CD4-positive, alpha-beta T cell (primary cell): ENCODE measurements around the gene COBL. TPM values are rescaled to one million over a fixed set of nuclear protein-coding genes. Genes with fewer than 3 reads are reported as not detected.

Source experiments
- ATAC-seq: fragments of 200-7000 bp; cut with Tn5 transposase; one replicate; pipeline ENCODE4 v1.10.0; 2022; ENCODE audit warnings: mild to moderate bottlenecking; ENCODE audit not compliant: poor library complexity
- CTCF ChIA-PET: fragments of 350-600 bp; sonication (Branson Sonifier 250); formaldehyde crosslinking; loops from one replicate; lab custom pipeline; 2021; ENCODE audit warnings: antibody characterized with exemption, inconsistent platforms; lab: Charles Lee
- POLR2A ChIA-PET: fragments of 350-600 bp; sonication (Branson Sonifier 250); formaldehyde crosslinking; loops from one replicate; lab custom pipeline; 2021; ENCODE audit warnings: antibody characterized with exemption, inconsistent platforms; lab: Charles Lee
- DNase-seq, 14 experiments: peaks; one replicate each; pipeline ENCODE4 v3.0.0-alpha.2; 2013 to 2020; ENCODE audit warnings: mixed read lengths in 2 of 14
- H3K27ac ChIP-seq, 2 donors: one replicate each; pipeline versions ENCODE4 v1.5.1 to v1.7.0; 2013; ENCODE audit warnings: low read length in 2 of 2, low read depth in 1 of 2, mild to moderate bottlenecking in 1 of 2
- H3K27me3 ChIP-seq, 2 experiments: 1 replicate in 1 of 2; 2 replicates in 1 of 2; pipeline versions ENCODE4 v1.6.1 to v1.7.0; 2013; ENCODE audit warnings: low read length in 2 of 2, control low read depth in 1 of 2, mild to moderate bottlenecking in 1 of 2, moderate library complexity in 1 of 2; ENCODE audit not compliant: insufficient read depth in 2 of 2, control insufficient read depth in 1 of 2
- H3K36me3 ChIP-seq: one replicate; pipeline ENCODE4 v1.6.1; 2013; ENCODE audit warnings: low read length, control low read depth; ENCODE audit not compliant: insufficient read depth
- H3K4me1 ChIP-seq: one replicate; pipeline ENCODE4 v1.6.1; 2013; ENCODE audit warnings: low read length, control low read depth; ENCODE audit not compliant: insufficient read depth
- H3K4me3 ChIP-seq: one replicate; pipeline ENCODE4 v1.5.1; 2013; ENCODE audit warnings: mild to moderate bottlenecking, low read length, moderate library complexity
- H3K9me3 ChIP-seq, 2 experiments: 1 replicate in 1 of 2; 2 replicates in 1 of 2; pipeline versions ENCODE4 v1.6.1 to v1.7.0; 2013; ENCODE audit warnings: low read length in 2 of 2, mild to moderate bottlenecking in 2 of 2, control low read depth in 1 of 2, moderate library complexity in 1 of 2; ENCODE audit not compliant: control insufficient read depth in 1 of 2, insufficient read depth in 1 of 2
- H3K27ac Mint-ChIP-seq: one replicate; pipeline ENCODE4 v1.8.0; 2020; ENCODE audit warnings: mixed read lengths
- H3K27me3 Mint-ChIP-seq: one replicate; pipeline ENCODE4 v1.8.0; 2021; ENCODE audit warnings: mixed read lengths
- H3K36me3 Mint-ChIP-seq: one replicate; pipeline ENCODE4 v1.8.0; 2021; ENCODE audit warnings: low read depth, mixed read lengths
- H3K4me1 Mint-ChIP-seq: one replicate; pipeline ENCODE4 v1.8.0; 2021; ENCODE audit warnings: low read depth, mixed read lengths
- H3K4me3 Mint-ChIP-seq: one replicate; pipeline ENCODE4 v1.8.0; 2020; ENCODE audit warnings: mild to moderate bottlenecking, mixed read lengths
- H3K9me3 Mint-ChIP-seq: one replicate; pipeline ENCODE4 v1.8.0; 2020; ENCODE audit warnings: mixed read lengths
- intact Hi-C, 2 experiments: fragments of 100-400 bp; cut with DNase I in 1 of 2; cut with micrococcal nuclease in 1 of 2; formaldehyde crosslinking; loops; one replicate each; pipeline versions ENCODE4 v1.15.1 to v1.9.0; 2023 to 2025; cut with DNase I, micrococcal nuclease
- total RNA-seq, 174 experiments: library from RNA in 2 of 174; stranded (reverse) in 2 of 174; gene quantifications; one replicate each; pipeline ENCODE4 v1.2.3 and lab custom pipeline; 2021 to 2026
- TF ChIP-seq, protein P1 (sequence below): fragments of 200-600 bp; IDR thresholded peaks from one replicate; pipeline ENCODE4 v1.8.0; 2022; ENCODE audit warnings: antibody characterized with exemption, mild to moderate bottlenecking

COBL gene
- total RNA-seq, 2 experiments from 2014 or later: not detected

DNA sequence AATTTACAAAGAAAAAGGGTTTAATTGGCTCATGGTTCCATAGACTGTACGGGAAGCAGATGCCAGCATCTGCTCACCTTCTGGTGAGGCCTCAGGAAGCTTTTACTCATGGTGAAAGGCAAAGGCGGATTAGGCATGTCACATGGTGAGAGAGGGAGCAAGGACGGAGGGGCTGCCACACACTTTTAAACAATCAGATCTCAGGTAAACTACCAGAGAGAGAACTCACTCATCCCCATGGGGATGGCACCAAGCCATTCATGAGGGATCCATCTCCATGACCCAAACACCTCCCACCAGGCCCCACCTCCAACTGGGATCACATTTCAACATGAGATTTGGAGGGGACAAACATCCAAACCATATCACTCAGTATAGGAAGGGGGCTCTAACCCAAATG lies 183.9 kb downstream of the COBL start:
- H3K4me1 Mint-ChIP-seq: no peaks in the 10 kb centered on the region
- H3K36me3 Mint-ChIP-seq: no peaks in the 10 kb centered on the region
- H3K4me3 ChIP-seq: no peak overlapping the region
- DNase-seq (no peak), ATAC-seq (no peak)
- POLR2A ChIA-PET: no interaction called here
- no peak overlapping the region for H3K27ac Mint-ChIP-seq
- no peaks in the 10 kb centered on the region for H3K9me3 Mint-ChIP-seq
- CTCF ChIA-PET: no interaction called here
- peaks cover 0 to 3% of the 10 kb centered on the region in 2 experiments for H3K9me3 ChIP-seq
- no peaks in the 10 kb centered on the region for H3K4me1 ChIP-seq
- TF ChIP-seq, protein P1, sequence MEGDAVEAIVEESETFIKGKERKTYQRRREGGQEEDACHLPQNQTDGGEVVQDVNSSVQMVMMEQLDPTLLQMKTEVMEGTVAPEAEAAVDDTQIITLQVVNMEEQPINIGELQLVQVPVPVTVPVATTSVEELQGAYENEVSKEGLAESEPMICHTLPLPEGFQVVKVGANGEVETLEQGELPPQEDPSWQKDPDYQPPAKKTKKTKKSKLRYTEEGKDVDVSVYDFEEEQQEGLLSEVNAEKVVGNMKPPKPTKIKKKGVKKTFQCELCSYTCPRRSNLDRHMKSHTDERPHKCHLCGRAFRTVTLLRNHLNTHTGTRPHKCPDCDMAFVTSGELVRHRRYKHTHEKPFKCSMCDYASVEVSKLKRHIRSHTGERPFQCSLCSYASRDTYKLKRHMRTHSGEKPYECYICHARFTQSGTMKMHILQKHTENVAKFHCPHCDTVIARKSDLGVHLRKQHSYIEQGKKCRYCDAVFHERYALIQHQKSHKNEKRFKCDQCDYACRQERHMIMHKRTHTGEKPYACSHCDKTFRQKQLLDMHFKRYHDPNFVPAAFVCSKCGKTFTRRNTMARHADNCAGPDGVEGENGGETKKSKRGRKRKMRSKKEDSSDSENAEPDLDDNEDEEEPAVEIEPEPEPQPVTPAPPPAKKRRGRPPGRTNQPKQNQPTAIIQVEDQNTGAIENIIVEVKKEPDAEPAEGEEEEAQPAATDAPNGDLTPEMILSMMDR: no peak
- H3K4me3 Mint-ChIP-seq: no peak overlapping the region
- no peaks in the 10 kb centered on the region for H3K27me3 Mint-ChIP-seq
- no peak overlapping the region for H3K27ac ChIP-seq
- intact Hi-C loops: no loop called here
- no peaks in the 10 kb centered on the region for H3K36me3 ChIP-seq
- H3K27me3 ChIP-seq: no peaks in the 10 kb centered on the region

DNA sequence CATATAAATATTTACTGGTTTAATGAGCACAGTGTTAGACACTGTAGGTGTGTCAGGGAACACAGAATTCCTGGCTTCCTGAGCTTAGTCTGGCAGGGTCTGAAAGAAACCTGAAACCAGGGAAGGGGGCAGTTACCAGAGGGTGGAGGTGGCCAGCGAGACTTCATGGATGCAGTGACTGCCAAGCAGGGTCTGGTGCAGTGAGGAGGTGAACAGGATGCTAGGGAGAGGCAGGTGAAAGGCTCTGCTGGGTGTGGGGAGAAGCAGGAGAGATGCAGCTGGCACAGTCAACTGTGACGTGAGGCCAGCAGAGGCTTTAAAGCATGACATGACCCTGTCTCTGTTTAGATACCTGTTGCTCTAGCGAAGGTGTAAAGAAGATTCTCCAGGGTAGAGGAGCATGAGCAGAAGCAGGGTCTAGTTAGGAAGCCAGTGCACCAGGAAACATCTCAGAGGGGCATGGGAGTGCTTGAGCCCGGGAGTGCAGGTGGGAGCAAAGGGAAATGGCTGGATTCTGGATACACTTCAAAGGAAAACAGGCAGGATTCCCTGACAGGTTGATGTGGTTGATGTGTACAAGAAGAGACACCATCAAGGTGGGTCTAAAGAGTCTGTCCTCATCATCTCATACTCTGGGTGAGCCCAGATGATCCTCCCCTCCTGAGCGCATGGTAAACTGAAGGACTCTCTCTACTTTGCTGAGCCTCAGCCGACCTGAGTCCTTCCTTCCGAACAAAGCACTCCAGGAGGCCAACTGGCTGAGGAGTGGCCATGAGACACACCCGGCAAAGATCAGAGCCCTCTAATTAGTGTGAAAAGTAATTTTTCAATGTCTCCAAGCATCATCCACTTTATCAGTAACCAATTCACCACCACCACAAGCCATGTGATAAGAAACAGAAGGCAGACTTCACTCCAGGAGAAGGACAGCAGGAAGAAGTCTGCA lies 186.8 kb downstream of the COBL start:
- no peak overlapping the region for H3K27ac ChIP-seq
- POLR2A ChIA-PET: no interaction called here
- CTCF ChIA-PET: no interaction called here
- H3K4me1 Mint-ChIP-seq: no peaks in the 10 kb centered on the region
- intact Hi-C loops: no loop called here
- H3K9me3 Mint-ChIP-seq: no peaks in the 10 kb centered on the region
- no peaks in the 10 kb centered on the region for H3K36me3 ChIP-seq
- TF ChIP-seq, protein P1: no peak
- H3K27me3 ChIP-seq: no peaks in the 10 kb centered on the region
- no peak overlapping the region for H3K4me3 Mint-ChIP-seq
- peaks cover 0 to 3% of the 10 kb centered on the region in 2 experiments for H3K9me3 ChIP-seq
- no peaks in the 10 kb centered on the region for H3K27me3 Mint-ChIP-seq
- ATAC-seq: no peak
- no peaks in the 10 kb centered on the region for H3K36me3 Mint-ChIP-seq
- DNase-seq: no peak
- H3K4me3 ChIP-seq: no peak overlapping the region
- no peak overlapping the region for H3K27ac Mint-ChIP-seq
- no peaks in the 10 kb centered on the region for H3K4me1 ChIP-seq

DNA sequence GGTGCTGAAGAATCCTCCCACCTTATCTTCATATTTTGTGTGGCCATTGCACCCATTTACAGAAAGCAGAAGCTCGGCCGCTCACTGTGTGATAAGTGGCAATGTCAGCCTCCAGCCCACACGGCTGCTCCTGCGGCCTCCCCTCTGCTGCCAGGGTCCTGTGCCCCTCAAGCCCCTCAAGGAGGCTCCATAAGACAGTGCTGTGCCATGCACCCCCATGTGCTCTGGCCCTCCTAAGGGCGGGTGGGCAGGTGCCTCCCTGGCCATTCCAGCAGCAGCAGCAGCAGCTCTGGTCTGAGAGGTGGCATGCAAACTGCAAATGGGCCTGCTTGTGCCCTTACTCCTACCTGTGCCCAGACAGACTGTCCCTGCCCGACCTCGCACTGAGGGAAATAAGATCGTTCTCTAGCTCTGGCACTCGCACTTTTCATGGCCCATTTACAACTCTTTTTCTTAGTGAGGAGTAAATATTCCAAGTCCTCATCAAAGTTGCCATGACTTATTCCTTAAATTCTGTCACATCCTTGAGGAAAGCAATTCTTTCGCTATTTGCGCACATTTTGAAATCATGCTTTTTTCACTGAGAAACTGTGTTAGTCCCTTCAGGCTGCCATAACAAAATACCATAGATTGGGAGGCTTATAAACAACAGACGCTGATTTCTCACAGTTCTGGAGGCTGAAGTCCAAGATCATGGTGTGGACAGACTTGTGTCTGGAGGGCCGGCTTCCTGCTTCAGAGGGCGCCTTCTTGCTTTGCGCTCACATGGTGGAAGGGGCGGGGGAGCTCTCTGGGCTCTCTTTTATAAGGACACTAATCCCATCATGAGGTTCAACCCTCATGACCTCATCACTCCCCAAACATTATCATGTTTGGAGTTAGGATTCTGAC lies 187.8 kb downstream of the COBL start:
- no peaks in the 10 kb centered on the region for H3K36me3 Mint-ChIP-seq
- H3K27ac Mint-ChIP-seq: no peak overlapping the region
- no peaks in the 10 kb centered on the region for H3K9me3 Mint-ChIP-seq
- H3K36me3 ChIP-seq: no peaks in the 10 kb centered on the region
- H3K27me3 Mint-ChIP-seq: no peaks in the 10 kb centered on the region
- H3K4me1 Mint-ChIP-seq: peaks cover 1% of the 10 kb centered on the region
- POLR2A ChIA-PET: no interaction called here
- CTCF ChIA-PET: no interaction called here
- DNase-seq (no peak), ATAC-seq (no peak)
- no peak overlapping the region for H3K27ac ChIP-seq
- H3K27me3 ChIP-seq: no peaks in the 10 kb centered on the region
- H3K9me3 ChIP-seq: peaks cover 0 to 3% of the 10 kb centered on the region in 2 experiments
- intact Hi-C loops: no loop called here
- H3K4me3 Mint-ChIP-seq: no peak overlapping the region
- TF ChIP-seq, protein P1: no peak
- H3K4me1 ChIP-seq: no peaks in the 10 kb centered on the region
- H3K4me3 ChIP-seq: no peak overlapping the region
